Sciatic nerve (tissue), 2 donors: ENCODE results near the gene RIMBP2. TPM values are rescaled to one million over a fixed set of nuclear protein-coding genes. Genes with fewer than 3 reads are reported as not detected.

ENCODE experiments used
- ATAC-seq: fragments of 200-7000 bp; cut with Tn5 transposase; one replicate; pipeline ENCODE4 v1.9.1; 2020; ENCODE audit warnings: mild to moderate bottlenecking, moderate library complexity
- DNase-seq: peaks from one replicate; pipeline ENCODE4 v3.0.0-alpha.2; 2020; ENCODE audit warnings: low spot score
- intact Hi-C: fragments of 100-400 bp; cut with DNase I; formaldehyde crosslinking; loops from one replicate; pipeline ENCODE4 v1.14.2; 2022
- total RNA-seq: library from RNA; stranded (reverse); fragmentation: NEBNext Ultra II Directional; extraction: Animal tissue kit (Norgen Biotek cat#: 25700); gene quantifications from one replicate; pipeline ENCODE4 v1.2.1, GENCODE V29; 2021
- donor health status: DM: no; HTN: no; CAD: no.
- donor health status: DM: no; HTN: no; CAD: no.

Gene RIMBP2
- total RNA-seq, 1 donor from 2014 or later = 1.6 TPM

DNA sequence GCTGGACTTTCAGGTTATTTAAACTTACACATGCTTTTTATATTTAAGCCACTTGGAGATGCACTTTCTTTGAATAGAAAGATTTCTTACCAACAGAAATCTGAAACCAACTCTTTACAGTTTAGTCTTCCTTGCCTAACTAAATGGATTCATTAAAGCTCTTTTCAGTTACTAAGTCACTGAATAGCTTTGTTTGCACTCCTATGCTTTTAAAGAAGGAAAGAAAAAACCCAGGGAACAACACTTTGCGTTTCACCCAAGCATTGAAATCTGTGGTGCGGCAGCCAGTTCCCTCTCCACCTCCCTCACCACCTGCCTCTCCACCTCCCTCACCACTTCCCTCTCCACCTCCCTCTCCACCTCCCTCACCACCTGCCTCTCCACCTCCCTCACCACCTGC, 70.3 kb downstream of the RIMBP2 start:
- intact Hi-C loops = no loop called here
- ATAC-seq (no peak), DNase-seq (no peak)

DNA sequence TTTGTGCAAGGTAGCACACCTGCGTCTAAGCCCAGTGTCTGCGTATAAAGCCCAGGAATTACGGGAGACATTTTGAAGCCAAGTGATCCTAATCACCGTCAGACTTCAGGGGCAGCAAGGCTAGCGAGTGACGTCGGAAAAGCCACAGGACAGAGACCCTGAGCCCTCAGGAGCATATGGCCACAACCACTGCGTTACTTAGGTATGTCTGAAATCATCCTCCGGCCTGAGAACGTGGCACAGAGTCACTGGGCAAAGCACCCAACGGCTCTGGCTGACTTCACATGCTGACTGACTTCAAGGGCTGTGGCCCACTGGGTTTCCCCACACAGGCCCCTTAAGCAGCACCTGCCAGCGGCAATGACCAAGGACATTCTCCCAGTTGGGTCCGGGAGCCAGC, 71.5 kb downstream of the RIMBP2 start:
- ATAC-seq (no peak), DNase-seq (no peak)
- intact Hi-C loops = no loop called here

DNA sequence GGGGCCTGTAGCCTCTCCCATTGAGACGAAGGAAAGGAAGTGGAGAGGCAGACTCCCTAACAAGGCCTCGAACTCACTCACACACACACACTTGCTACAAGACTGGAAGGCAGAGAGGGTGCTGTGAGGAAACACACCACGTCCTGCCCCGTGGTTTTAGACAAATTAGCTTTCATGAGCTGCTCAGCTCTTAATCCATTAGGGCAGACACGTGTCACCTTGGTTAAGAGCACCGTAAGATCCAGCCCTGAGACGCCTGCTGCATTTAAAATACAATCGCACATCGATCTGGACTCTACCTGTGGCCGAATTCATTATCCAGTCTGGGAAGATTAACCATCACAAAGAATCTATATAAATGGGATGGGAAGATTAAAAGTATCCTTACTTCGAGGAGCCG, 72.0 kb downstream of the RIMBP2 start:
- DNase-seq (no peak), ATAC-seq (no peak)
- intact Hi-C loops = no loop called here

DNA sequence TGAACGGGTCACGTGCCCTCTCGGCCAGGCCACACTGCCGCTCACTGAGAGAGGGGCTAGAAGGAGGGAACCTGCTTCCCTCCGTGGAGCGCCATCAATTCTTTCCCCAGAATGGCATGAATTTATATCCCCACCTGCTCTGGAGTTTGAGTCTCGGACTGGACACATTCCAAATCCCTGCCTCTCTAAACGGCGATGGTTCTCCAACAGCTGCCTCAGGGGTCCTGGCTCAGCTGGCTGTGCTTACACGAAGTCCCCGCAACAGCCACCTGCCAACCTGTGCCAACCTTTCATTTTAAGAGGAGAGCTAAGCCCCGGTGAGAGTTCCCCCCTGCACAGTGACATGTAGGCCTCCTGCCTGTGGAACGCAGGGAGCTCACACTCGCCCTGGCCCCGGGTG, 73.2 kb downstream of the RIMBP2 start:
- ATAC-seq (no peak), DNase-seq (no peak)
- intact Hi-C loops = no loop called here

DNA sequence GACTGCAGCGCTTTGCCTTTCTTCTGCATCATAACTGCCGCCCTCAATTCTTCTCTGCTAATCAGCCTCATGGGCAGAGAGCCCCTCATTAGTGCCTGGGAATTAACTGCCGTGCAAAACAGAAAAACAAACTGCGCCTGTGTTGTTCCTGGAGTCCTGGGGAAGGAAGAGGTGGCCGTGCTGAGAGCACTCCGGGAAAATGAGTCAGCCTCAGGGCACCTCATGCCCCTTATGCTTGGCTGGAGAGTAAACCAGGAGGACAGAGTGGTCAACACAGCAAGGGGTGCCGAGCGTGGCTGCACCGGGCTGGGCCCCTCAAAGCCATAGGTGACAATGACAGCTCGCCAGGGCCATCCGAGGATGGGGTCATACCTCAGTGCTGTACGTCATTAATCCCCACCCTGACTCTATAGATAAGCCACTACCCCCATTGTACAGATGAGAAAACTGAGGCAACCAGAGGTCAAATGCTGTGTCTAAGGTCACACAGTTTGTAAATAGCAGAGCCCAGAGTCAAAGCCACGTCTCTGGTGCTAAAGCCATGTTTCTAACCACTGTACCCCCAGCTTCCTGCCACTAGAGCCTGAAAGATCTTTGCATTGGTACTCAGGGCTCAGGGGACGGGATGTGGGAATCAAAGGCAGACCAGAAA, 74.4 kb downstream of the RIMBP2 start:
- DNase-seq (no peak), ATAC-seq (no peak)
- intact Hi-C loops = no loop called here

DNA sequence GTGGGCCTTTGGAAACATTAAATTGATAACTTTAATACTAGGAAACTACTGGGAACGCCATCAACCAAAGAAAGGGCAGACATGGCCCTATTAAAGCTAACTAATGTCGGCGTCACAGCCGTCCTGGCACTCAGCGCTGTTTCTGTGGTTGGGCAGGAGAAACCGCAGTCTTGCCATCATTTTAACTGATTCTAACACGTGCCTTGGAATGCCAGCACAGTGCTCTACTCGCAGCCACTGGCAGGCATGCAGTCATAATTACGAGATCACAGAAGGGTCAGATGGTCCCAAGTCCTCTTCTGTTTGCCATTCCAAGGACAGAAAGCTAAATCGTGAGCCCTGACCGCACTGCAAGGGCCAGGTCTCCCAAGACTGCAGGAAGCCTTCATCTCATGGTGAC, 75.2 kb downstream of the RIMBP2 start:
- intact Hi-C loops = no loop called here
- ATAC-seq = no peak
- no peak for DNase-seq

DNA sequence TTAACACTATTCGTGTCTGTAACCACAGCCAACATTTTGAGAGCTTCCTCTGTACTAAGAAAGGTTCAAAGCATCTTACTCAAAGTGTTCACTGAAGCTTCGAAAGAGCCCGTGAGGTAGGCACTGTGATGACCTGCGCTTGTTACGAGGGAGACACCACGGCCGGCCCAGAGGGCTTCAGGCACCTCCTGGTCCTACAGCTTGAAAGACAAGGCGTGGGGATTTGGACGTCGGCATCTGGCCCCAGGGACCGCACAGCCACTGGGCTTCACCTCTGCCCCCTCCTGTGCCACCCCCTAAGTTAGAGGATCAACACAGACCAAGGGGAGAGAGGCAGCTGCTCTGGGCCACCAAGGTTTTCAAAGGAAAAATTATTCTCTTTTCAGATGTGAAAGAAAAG, 75.6 kb downstream of the RIMBP2 start:
- intact Hi-C loops = no loop called here

DNA sequence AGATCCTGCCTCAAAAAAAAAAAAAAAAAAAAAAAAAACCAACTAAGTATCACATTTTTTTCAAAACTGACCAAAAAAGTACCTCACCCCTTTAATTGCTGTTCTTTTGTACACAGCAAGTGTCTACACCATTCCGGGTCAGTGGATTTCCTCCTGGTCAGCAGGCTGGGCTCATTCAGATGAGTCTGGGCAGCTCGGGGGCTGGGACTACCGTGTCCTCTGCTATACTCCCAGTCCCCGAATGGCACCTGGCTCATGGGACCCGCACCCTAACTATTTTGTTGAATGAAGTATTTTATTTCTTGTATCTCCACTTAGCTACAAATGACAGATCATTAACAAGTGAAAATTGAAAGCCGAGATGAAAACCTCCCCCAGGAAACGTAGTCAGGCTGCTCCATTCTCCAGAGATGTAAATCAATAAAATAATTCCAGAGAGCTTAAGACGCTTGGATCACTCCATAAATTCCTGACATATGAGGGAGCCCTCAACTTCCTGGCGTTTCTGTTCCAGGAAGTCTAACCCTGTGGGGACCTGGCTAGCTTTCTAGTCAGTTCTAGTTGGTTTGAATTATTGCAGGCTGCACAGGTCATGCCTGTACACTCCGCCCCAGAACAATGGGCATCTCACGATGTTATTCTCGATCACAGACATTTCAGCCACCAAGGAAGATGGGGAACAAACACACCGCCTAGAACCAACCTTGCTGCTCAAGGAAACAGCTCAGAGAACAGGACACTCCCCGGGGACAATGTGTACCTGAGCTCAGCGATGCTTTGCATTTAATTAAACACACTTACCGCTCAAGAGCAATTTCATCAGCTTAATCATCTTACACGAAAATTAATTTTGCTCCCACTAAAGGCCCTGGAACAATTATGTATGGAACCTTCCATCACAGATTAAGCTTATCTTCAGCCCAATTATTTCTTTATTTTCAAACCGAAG, 76.3 kb downstream of the RIMBP2 start:
- no peak for DNase-seq
- intact Hi-C loops = no loop called here
- no peak for ATAC-seq

More for the DNA sequence above, 75.6 kb downstream of the RIMBP2 start:
- no peak for ATAC-seq
- no peak for DNase-seq

DNA sequence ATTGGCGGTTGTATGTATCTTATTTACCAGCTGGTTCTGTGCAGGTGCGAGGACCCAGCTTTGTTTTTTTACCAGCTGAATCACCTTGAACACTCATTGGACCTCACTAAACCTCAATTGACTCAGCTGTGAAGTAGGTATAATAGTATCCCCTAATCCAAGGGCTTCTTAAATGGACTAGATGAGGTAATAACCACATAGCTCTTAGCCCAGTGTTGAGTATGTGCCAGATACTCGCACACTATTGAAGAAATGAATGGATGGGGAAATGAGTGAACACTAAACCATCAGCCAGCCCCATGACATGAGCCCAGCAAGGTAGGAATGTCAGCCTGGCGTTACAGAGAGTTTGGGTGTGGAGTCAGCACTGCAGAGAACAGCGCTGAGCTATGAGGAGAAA, 79.7 kb downstream of the RIMBP2 start:
- intact Hi-C loops = no loop called here
- ATAC-seq = no peak
- no peak for DNase-seq

DNA sequence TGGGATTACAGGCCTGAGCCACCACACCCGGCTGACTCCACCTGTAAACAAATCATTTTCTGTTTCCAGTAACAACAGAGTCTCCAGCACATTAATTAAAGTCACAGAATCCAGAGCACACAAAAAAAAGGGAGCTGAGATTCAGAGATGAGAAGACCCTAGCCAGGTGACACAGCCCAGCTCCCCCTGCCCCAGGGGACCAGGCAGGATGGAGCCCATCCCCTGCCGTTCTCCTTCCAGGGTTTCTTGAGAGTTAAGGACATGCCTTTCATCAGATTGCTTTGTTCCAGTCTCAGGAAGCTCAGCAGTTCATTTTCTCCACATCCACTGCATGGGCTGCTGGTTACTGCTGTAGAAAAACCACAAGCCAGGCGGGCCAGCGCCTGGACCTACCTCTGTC, 81.2 kb downstream of the RIMBP2 start:
- DNase-seq (no peak), ATAC-seq (no peak)
- intact Hi-C loops = no loop called here

DNA sequence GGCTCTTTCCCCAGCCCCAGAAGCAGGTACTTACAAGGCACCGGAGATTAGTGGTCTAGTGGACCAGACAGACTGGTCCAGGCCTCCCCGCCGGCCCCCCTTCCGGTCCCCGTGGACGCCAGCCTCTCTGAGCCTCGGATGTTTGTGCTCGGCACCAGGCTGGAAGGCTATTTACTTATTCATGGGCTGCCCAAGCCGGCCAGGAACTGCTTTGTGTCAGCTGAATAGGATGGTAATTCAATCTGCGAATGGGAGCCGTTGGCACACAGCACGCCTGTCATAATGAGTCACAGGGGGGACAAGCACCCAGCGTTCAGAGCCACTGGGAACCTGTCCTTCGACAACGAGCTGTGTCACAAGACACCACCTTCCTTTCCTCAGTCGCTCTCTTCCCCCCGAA, 82.3 kb downstream of the RIMBP2 start:
- intact Hi-C loops = no loop called here
- ATAC-seq (no peak), DNase-seq (no peak)

DNA sequence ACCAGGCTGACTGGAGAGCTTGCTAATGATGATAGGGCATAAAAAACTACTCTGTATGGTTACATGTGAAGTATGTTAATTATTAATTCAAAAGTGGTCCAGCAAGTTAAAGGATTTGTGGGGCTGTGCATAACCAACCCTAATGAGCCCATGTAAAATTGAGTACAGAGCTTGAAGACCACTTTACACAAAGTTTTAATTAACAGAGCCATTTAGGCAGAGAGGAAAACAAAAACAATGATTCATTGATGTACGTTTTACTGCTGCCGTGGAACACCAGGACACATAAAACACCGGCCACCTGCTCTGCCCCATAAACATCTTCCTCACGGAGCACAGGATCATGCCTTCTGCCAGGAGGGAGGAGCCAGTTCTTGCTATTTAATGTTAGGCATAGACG, 83.5 kb downstream of the RIMBP2 start:
- ATAC-seq (no peak), DNase-seq (no peak)
- intact Hi-C loops = no loop called here

DNA sequence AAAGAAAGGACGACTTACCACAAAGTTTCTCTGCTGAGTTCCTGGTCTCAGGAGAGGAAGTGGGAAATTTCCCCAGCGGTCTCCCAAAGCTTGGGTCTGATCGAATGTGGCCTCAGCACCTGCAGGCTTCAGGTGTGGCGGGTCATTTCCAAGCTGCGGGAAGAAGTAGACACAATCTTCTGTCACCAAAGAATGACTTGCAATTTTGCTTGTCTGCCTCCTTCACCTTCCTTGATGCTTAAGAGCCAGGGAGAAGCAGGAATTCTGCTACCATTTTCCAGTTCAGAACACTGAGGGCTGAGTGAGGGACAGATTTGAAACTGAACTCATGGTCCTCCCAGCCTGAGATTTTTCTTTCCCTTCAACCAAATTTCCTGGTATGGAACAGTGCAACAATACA, 87.8 kb downstream of the RIMBP2 start:
- ATAC-seq (no peak), DNase-seq (no peak)
- intact Hi-C loops = no loop called here

DNA sequence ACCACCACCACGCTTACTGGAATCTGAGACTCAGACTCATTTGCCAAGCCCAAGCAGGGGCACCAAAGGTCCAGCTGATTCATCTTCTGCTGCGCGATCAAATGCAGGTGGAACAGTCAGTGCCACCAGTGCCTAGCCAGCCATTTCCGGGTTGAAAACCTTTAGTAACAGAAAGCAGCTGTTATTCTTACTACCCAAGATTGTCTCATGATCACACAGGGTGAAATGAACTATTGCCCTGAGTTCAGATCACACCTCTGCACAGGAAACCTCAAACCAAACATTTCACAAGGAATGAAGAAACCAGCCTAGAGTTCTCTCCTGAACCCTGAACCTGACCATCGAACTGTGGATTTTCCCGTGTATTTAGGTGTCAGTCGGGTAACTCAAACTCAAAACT, 88.9 kb downstream of the RIMBP2 start:
- ATAC-seq (no peak), DNase-seq (no peak)
- intact Hi-C loops = no loop called here

DNA sequence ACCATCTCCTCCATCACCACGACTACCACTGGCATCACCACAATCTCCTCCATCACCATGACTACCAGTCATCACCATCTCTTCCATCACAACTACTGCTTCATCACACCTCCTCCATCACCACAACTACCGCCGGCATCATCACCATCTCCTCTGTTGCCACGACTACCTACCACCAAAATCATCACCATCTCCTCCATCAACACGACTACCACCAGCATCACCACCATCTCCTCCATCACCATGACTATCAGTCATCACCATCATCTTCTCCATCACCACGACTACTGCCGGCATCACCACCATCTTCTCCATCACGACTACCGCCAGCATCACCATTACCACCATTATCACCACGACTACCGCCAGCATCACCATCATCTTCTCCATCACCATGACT, 89.5 kb downstream of the RIMBP2 start:
- DNase-seq (no peak), ATAC-seq (no peak)
- intact Hi-C loops = no loop called here

DNA sequence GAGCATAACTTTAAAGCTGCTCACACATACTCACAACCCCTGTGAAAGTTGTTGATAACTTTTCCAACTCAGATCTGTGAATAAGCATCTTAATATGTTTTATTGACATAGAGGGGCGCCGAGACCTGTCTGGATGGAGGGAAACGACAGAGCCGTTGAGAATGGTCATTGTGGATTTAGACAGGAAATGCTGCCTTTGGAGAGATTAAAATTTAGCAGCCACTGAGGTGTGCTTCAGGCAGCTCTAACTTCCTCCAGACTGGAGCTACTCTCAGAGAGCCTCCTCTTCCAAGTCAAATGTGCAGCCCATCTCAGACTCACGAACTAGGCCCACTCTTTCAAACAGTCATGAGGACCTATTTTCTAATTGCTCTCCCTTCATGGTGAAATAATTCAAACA, 90.9 kb downstream of the RIMBP2 start:
- DNase-seq (no peak), ATAC-seq (no peak)
- intact Hi-C loops = no loop called here

DNA sequence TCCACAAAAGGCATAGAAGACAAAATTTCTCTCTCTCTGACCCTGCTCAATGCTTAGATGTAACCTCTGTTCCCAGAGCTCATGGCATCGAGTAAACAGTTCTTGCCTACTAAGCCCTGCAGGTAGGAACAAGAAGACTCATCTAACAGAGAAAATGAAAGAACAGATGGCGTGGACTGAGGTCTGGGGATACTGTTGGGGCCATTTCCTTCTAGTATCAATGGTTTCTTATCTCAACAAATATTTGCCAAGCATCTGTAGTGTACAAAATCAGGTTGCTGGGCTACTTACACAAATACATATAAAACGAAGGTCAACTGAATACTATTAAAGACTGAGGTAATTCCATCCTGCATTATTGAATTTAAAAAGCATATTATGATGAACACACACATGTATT, 93.3 kb downstream of the RIMBP2 start:
- intact Hi-C loops = no loop called here
- no peak for ATAC-seq
- DNase-seq = no peak

DNA sequence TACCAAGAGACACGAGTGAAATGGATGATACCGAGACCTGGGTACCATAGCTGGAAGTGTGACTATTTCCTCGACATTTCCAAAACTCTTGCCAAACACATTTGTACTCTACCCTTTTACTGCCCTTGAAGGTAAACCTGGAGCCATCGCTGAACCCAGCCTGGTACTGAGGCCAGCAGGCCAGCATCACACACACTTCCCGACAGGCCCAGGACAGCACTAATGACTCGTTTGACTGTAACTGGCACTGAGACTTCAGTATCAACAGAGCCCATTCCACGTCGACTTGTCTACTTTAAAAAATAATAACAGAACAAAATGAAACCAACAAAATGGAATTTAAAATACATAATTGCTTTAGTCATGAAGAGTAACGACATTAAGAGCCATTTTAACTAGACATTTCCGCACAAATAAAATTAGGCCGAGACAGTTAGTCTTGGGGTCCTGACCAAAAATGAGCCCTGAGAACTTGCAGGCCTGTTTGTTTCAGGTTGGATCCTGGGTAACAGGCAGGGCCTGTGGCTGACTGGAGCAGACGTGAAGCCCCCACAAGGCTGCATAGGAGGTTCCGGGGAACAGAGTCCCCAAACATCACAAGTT, 94.3 kb downstream of the RIMBP2 start:
- no peak for ATAC-seq
- intact Hi-C loops = no loop called here
- no peak for DNase-seq

DNA sequence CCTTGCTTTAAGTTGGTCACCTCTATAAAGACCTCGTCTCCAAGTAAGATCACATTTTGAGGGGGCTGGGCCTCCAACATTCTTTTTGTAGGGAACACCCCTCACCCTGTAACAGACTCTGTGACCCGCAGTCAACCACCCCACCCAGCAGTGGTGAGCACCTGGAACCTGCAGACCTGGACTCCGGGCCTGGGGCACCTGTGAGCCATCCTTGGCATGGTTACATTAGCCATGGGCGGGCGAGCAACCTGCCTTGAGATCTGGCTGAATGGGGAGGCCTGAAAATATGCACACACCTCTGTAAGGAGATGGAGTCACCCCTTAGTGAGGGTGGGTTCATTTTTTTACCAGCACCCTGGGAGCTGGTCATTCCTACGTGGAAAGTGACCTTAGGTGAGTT, 95.3 kb downstream of the RIMBP2 start:
- no peak for ATAC-seq
- DNase-seq = no peak
- intact Hi-C loops = no loop called here

DNA sequence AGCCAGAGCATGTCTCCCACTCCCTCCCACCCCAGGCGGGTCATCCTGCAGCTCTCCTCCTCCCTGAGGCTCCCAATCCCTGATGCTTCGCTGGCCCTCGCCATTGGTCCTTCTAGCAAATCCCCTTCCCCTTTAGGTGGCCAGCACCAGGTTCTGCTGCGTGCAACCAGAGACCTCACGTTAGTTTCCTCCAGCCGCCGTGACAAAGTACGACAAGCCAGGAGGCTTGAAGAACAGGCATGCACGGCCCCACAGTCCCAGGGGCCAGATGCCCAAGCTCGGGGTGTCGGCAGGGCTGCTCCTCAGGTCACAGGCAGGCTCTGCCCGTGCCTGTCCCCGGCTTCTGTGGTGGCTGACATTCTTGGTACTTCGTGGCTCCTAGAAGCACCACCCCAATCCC, 95.8 kb downstream of the RIMBP2 start:
- ATAC-seq = no peak
- no peak for DNase-seq
- intact Hi-C loops = no loop called here
